ENCODE measurements around the gene TMED3. TPM values are rescaled to one million over a fixed set of nuclear protein-coding genes. Genes with fewer than 3 reads are reported as not detected.
A peak's percentile ranks its signal among the peaks of the same experiment; 100 is the strongest.

TMED3 gene
- polyA plus RNA-seq (2012; ENCODE audit: insufficient read depth, insufficient read length, low read depth), result 181 TPM

- peaks cover 21% of the 10 kb centered on the region for H3K27me3 ChIP-seq
- H3K36me3 ChIP-seq, result peaks cover 28% of the 10 kb centered on the region
- H3K4me1 ChIP-seq, result no peaks in the 10 kb centered on the region
- peak; percentile 93 for DNase-seq
- H3K4me3 ChIP-seq (ENCODE audit: low read depth, low read length), result peak within 1 kb of the TSS; percentile 97
- no peaks in the 10 kb centered on the region for H3K9me3 ChIP-seq
- TF ChIP-seq CTCF (IDR thresholded peaks at IDR 0.05; ENCODE audit: low read depth, low read length), result peak; percentile 32
These were observed at the start of gene TMED3 for GRCh38 chr15:79310985-79311900. TSS of gene TMED3 (plus strand) at chr15:79311112. CDS start at chr15:79311250, 138 bp downstream.

- Histone ChIP-seq H3K4me3 (ENCODE audit: low read depth, low read length) (no peak overlapping the region), H3K4me1 (no peaks in the 10 kb centered on the region), H3K9me3 (no peaks in the 10 kb centered on the region), H3K36me3 (no peaks in the 10 kb centered on the region), H3K27me3 (no peaks in the 10 kb centered on the region)
- no peak for DNase-seq
- no peak for TF ChIP-seq CTCF (IDR thresholded peaks at IDR 0.05; ENCODE audit: low read depth, low read length)
These were observed 49.1 kb upstream of the TMED3 start for GRCh38 chr15:79261836-79262235.

GRCh38 chr15:79265167-79265566 lies 45.7 kb upstream of the TMED3 start:
- Histone ChIP-seq H3K9me3 (no peaks in the 10 kb centered on the region), H3K4me1 (no peaks in the 10 kb centered on the region), H3K4me3 (ENCODE audit: low read depth, low read length) (no peak overlapping the region), H3K27me3 (no peaks in the 10 kb centered on the region), H3K36me3 (no peaks in the 10 kb centered on the region)
- TF ChIP-seq CTCF (IDR thresholded peaks at IDR 0.05; ENCODE audit: low read depth, low read length), result no peak
- no peak for DNase-seq

GRCh38 chr15:79265987-79266579 lies 44.8 kb upstream of the TMED3 start:
- Histone ChIP-seq H3K27me3 (0 out of 2 replicates have a peak, but pooled peaks cover 4% of the 10 kb centered on the region), H3K9me3 (no peaks in the 10 kb centered on the region), H3K36me3 (no peaks in the 10 kb centered on the region), H3K4me1 (no peaks in the 10 kb centered on the region), H3K4me3 (ENCODE audit: low read depth, low read length) (no peak overlapping the region)
- no peak for TF ChIP-seq CTCF (IDR thresholded peaks at IDR 0.05; ENCODE audit: low read depth, low read length)
- DNase-seq, result no peak

GRCh38 chr15:79282371-79283251 lies 28.3 kb upstream of the TMED3 start, which contains the start of gene ANKRD34C:
TSS of gene ANKRD34C (plus strand) at chr15:79282722. CDS start at chr15:79293285, 10,563 bp downstream.
- Histone ChIP-seq H3K27me3 (peaks cover 67% of the 10 kb centered on the region), H3K36me3 (no peaks in the 10 kb centered on the region), H3K4me3 (ENCODE audit: low read depth, low read length) (peak within 1 kb of the TSS; percentile 17; the same call in 1 of the 2 replicates), H3K9me3 (no peaks in the 10 kb centered on the region), H3K4me1 (no peaks in the 10 kb centered on the region)
- TF ChIP-seq CTCF (IDR thresholded peaks at IDR 0.05; ENCODE audit: low read depth, low read length), result no peak
- DNase-seq, result peak; percentile 47

Measured in BE2C (cell line).